SKM-1 treated with dmso at 0.1 percent for 144 hours (cell line): ENCODE measurements around the gene LACTBL1.
"Not testable (repeated sequence)": the region's sequence is repeated elsewhere in the genome, so short reads cannot be mapped to it uniquely, and the experiment has no call there.

Experiments used
- DNase-seq: peaks from one replicate; lab custom pipeline; 2025; ENCODE audit not compliant: unreplicated experiment; lab: John Stamatoyannopoulos, UW

LACTBL1 gene, protein sequence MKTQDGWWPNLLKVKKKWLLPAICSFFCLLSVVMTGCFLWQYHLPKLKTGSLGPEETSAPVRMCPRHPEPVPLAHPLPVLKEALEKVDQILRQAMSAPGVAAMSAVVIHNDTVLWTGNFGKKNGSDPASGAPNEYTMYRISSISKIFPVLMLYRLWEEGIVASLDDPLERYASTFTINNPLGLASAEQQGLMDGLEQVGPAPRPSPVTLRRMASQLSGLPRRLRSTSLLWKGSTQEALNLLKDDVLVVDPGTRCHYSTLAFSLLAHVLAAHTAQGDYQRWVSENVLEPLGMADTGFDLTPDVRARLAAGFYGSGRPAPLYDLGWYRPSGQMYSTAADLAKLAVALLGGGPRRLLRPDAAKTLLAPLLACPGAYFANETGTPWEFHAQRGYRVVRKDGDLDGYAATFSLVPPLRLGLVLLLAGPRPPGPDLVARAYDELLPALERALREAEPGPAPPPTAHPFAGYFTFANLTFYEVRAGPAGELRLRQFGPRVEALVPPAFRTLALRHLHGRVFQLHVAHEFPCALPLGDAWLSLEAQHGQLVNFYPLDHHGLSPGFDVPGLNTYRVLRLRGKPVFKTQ

DNA sequence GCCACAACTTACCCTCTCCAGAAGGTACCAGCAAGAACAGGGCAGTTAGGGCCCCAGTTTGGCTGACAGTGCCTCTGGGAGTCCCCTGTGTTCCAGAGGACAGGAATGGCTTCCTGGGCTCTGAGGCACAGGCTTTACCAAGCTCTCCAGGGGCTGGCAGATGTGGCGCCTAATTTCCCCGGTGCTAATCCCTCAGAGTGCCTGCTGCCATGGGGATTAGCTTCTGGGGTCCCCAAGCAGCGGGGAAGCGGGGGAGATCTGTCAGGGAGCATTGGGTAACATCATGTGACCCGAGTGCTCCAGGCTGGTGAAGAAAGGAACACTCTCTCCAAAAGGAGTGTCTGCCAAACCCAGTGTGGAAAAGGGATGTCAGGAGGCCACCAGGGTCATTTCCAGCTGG, at the start of gene LACTBL1:
LACTBL1 (minus strand) TSS at position 107 of the 400 bp plus-strand sequence. CDS start 550 bp downstream, outside the sequence.
- DNase-seq, result no peak

DNA sequence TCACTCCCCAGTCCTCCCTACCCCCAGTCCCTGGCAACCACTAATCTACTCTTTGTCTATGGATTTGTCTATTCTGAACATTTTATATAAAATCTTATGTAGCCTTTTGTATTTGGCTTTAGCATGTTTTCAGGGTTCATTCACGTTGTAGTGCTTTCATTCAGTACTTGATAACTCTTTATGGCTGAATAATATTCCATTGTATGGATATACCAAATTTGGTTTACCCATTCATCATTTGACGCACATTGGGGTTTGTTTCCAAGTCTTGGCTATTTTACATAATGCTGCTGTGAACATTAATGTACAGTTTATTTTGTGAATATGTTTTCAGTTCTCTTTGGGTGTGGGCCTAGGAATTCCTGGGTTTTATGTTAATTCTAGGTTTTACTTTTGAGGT, 49.2 kb upstream of the LACTBL1 start:
- no peak for DNase-seq

DNA sequence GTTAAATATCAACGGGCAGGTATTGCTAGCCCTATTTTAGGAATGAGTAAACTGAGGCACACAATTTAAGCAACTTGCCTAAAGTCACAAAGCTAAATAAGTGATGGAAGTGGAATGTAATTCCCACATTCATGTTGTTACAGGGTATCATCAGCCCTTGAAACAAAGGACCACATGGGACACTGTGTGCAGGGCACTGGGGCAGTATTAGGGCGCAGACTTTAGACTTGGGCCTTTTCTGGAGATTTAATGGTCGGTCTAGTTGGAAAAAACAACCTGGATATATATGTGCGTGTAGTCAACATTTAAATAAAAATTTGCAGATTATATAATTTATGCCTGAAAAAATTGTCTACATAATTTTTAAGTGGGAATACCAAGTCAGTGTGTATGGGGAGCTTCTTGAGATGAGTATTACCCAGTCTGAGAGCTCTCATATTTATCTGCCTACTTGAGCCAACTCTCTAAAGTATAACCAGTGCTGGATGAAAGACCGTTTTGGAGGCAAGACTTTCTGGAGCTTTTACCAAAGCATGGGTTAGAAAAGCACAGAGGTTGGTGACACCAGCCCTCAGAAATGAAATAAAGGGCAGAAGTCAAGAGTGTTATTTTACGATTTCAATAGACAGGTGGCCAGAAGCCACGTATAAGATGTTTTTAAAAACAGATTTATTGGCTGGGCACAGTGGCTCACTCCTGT, 48.2 kb upstream of the LACTBL1 start:
- no peak for DNase-seq

DNA sequence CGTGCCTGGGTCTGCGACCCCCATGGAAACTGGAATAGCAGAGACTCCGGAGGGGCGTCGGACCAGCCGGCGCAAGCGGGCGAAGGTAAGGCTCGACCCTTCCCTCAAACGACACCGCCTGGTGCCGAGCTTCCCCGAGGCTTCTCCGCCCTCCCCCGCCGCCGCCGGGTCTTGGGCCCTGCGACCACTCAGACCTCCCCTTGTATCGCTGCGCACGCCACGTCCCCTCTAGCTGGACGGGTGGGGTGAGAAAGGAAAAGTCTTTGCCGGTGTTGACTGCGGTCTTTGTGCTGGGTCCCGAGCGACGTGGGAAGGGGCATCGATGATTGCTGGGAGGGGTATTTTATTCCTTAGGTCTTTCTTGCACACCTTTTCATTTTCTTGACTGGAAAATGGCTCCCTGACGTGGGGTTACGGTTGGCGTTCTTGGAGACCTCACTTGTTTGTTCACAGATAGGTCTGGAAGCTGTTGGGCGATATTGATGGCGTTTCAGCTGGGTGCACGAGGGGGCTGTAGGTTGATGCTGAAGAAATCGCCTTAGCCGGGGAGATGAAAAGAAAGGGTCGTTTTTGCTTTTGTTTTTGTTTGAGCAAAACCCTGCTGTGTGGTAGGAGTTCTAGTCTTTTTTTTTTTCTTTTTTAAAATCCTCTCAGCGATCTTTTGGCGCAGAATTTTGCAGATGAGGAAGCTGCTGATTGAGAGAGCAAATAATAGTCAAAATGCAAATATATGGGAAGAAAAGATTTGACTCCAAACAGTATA, 47.4 kb upstream of the LACTBL1 start:
- DNase-seq, result no peak

DNA sequence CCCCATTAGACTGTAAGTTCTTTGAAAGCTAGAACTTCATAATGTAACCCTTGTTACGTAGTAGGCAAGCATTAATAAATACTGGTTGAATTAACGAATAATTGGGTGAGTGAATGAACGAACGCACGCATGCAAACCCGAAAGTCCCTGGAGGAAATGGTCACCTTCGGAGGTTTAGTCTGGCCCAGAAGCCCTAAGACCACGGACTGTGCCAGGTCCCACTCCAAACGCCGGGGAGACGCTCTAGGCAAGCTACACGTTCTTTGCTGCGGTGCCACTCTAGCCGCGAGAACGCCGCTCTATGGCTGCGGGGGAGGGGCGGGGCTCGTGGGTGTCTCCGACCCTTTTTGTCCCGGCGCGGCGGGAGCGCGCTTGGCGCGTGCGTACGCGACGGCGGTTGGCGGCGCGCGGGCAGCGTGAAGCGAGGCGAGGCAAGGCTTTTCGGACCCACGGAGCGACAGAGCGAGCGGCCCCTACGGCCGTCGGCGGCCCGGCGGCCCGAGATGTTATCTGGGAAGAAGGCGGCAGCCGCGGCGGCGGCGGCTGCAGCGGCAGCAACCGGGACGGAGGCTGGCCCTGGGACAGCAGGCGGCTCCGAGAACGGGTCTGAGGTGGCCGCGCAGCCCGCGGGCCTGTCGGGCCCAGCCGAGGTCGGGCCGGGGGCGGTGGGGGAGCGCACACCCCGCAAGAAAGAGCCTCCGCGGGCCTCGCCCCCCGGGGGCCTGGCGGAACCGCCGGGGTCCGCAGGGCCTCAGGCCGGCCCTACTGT, 46.6 kb upstream of the LACTBL1 start, which contains the start of gene KDM1A:
KDM1A (plus strand) TSS at position 375 of the 769 bp plus-strand sequence; CDS start at position 504, 129 bp downstream.
- peak; percentile 95 for DNase-seq

DNA sequence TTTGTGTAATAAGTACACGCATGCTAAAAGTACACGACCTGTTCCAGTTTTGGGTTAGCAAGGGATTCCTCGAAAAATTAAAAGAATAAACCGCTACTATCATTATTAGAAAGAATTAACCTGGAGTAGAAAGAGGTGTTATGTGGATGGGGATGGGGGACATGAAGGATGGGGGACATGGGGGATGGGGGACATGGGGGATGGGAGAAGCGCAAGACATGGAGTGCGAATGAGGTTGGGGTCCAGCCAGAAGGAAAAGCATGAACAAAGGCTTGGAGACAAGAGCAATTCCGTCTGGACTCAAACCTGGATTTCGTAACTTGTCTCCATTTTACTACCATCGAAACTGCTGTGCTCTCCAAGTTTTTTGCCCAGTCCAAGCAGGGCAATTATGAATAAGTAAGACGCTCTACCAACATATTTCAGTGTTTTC, 46.0 kb upstream of the LACTBL1 start:
- no peak for DNase-seq

DNA sequence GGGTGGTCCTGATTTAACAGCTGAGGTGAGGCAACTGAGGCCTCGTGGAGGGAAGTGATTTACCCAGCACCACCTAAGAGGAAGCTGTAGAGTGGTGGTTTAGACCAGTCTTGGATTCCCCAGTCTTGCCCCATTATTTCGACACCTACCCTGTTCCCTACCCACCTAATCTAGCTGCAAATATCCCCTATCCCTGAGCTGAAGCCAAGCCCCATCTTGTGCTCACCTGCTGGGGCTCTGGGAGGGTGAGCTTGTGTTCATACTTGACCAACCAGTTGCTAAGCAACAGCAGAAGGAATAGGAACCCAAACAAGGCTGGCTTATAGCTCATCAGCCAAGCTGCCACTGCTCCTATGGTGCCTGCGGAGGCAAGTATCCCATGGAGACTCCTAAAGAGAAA, 41.0 kb upstream of the LACTBL1 start:
- DNase-seq, result peak; percentile 67

DNA sequence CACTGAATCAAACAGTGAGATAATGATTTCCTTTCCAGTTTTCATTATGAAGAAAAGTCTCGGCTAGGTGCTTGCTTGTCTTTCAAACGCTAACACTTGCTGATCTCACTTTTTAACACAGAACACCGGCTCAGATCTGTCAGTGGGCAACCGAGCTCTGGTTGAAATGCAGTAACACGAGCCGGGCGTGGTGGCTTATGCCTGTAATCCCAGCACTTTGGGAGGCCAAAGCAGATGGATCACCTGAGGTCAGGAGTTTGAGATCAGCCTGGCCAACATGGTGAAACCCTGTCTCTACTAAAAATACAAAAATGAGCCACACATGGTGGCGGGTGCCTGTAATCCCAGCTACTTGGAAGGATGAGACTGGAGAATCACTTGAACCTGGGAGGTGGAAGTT, 37.4 kb upstream of the LACTBL1 start:
- not testable (repeated sequence) for DNase-seq

DNA sequence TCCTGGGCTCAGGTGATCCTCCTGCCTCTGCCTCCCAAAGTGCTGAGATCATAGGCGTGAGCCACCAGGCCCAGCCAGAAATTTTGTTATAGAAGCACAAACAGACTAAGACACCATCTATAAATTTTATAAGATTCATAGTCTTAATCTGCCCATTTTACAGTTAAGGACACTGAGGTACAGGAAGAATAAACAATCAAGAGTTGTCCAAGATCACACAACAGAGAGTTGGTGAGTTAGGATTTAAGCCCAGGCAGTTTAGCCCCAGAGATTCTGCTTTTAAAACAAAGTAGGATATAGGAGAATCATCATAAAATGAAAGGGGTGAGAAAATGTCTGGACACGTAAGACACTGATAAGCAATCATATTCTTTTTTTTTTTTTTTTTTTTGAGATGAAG, 36.2 kb upstream of the LACTBL1 start:
- no peak for DNase-seq

DNA sequence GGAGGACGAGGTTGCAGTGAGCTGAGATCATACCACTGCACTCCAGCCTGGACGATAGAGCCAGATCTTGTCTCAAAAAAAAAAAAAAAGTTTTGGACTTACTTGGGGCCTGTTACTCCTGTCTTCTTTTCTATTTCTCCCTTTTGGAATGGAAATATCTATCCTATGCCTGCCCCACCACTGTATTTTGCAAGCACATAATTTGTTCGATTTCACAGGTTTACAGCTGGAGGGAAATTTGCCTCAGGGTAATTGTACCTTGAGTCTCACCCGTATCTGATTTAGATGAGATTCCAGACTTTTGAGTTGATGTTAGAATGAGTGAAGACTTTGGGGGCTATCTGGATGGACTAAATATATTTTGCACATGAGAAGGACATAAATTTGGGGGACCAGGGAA, 34.4 kb upstream of the LACTBL1 start:
- no peak for DNase-seq

DNA sequence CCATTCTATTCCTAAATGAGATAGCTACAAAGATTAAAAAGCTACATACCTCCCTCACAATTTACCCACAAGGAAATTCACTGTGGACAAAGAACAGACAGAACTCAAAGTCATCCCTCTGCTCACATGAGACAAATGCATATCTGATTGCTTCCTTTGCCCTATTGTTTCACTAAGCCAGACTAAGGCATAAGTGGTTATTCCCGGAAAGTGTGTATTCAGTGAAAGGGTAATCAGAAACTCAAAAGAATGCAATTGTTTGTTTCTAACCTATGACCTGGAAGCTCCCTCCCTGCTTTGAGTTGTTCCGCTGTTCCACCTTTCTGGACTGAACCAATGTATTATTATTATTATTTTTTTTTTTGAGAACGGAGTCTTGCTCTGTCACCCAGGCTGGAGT, 32.1 kb upstream of the LACTBL1 start:
- not testable (repeated sequence) for DNase-seq

DNA sequence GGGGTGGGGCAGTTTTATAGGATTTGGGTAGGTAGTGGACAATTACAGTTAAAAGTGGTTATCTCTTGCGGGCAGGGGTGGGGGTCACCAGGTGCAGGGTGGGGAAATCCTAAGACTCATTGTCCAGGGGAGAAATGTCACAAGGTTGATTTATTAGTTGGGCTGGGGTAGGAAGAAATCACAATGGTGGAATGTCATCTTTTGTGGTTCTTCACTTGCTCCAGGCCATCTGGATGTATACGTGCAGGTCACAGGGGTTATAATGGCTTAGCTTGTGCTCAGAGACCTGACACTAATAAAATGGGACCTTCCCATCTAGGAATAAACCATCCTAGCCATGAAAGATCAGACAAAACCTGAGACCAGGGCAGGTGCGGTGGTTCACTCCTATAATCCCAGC, 31.4 kb upstream of the LACTBL1 start:
- DNase-seq, result no peak

DNA sequence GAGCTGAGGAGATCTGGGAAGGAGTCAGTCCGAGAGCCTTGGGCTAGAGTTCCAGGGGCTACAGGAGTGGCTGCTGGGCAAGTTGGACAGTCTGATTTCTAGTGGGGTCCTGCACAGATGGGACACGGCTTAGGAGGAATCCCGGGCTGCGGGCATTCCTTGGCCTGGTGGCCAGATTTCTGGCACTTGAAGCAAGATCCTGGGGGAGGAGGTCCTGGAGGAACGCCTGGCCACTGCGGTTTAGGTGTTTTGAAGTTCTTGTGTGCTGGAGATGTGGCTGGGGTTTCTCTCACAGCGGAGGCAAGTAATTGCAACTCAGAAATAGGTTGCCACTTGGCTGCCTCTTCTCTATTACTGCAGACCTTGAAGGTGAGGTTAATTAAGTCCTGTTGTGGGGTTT, 29.6 kb upstream of the LACTBL1 start:
- DNase-seq, result not testable (repeated sequence)

DNA sequence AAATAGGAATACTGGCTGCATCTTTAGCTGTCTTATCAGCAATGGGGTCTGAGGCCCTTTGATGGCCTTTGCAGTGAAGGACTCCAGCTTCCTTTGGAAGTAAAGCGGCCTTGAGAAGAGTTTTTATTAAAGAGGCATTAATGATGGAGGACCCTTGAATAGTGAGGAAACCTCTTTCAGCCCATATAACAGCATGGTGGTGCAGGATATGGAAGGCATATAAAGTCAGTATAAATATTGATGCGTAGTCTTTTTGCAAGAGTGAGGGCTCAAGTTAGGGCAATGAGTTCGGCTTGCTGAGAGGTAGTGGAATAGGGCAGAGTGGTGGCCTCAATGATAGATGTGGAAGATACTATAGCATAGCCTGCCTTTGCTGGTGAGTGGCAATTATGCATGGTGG, 27.5 kb upstream of the LACTBL1 start:
- DNase-seq, result not testable (repeated sequence)

DNA sequence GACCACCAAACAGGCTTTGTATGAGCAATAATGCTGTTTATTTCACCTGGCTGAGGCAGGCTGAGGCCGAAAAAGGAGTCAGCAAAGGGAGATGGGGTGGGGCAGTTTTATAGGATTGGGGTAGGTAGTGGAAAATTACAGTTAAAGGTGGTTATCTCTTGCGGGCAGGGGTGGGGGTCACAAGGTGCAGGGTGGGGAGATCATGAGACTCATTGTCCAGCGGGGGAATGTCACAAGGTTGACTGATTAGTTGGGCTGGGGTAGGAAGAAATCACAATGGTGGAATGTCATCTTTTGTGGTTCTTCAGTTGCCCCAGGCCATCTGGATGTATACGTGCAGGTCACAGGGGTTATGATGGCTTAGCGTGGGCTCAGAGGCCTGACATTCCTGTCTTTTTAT, 24.9 kb upstream of the LACTBL1 start:
- DNase-seq, result not testable (repeated sequence)

DNA sequence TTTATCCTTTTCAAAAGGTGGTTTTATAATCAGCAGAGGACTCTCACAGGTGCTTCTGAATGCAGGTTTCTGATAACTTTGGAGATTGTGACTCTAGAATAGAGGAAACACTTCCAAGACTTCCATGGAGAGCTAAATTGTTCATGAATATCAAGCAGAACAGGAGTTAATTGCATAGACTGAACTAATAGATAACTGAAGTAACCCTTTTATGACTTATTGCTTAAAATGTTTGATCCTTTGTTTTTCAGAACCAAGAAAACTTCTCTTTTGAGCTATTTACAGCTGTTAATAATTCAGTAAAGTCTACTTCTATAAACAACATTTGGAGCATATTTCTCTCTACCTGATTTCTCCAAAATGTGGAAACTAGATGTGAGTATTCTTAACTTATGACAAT, 23.1 kb upstream of the LACTBL1 start:
- no peak for DNase-seq

DNA sequence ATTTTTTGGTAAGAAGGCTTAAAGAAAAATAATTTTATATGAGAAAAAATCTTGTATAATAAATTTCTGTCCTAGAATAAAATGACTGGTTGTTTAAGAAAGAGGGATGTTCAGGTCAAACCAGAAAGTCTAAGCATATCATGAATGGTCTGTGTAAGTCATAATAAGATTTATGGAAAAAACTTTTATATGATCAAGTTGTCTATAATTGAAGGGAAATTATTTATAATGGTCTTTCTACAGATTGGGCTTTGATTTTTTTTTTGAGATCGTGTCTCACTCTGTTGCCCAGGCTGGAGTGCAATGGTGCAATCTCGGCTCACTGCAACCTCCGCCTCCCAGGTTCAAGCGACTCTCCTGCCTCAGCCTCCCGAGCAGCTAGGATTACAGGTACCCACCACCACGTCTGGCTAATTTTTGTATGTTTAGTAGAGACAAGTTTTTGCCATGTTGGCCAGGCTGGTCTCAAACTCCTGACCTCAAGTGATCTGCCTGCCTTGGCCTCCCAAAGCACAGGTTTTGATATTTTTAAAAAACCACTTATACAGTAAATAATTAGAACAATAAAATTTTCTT, 20.6 kb upstream of the LACTBL1 start:
- DNase-seq, result not testable (repeated sequence)

DNA sequence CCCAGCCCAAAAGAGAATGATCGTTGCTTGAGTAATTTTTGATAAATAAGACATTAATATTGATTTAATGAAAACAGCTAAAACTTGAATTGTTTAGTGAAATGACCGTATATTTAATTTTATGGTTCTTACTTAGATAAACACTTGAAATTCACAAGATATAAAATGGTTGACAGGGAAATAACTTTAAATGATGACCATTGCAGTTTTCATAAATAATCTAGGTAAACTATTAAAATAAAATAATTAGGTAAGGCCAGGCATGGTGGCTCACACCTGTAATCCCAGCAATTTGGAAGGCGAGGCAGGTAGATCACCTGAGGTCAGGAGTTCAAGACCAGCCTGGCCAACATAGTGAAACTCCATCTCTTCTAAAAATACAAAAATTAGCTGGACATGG, 19.7 kb upstream of the LACTBL1 start:
- DNase-seq, result not testable (repeated sequence)

DNA sequence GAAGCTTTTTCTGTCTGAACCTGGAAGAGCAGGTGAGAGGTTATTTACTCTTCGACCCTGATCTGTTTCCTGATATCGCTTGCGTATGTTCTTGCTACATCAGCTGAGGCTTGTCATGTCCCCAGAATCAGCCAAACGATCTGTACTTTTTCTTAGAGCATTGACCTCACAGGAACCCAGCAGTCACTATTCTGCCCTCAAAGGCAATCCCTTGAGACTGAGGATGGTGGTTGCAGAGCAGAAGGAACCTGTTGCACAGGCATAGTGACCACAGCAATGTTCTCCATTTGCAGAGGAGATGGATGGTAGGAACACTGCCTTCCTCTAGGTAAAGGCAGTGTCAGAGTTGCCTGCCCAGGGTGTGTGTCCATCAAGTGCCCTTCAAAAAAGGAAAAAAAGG, 11.3 kb upstream of the LACTBL1 start:
- DNase-seq, result peak; percentile 30

DNA sequence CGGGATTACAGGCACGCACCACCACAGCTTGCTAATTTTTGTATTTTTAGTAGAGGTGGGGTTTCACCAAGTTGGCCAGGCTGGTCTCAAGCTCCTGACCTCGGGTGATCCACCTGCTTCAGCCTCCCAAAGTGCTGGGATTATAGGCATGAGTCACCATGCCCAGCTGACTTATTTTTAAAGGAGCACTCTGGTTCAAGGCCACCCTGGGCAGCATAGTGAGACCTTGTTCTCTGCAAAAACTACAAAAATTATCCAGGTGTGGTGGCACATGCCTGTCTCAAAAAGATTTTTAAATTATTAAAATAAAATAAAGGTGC, 7.8 kb upstream of the LACTBL1 start:
- not testable (repeated sequence) for DNase-seq
